GM18870 (cell line): ENCODE measurements around the gene XAGE2.
"Not testable (repeated sequence)": the region's sequence is repeated elsewhere in the genome, so short reads cannot be mapped to it uniquely, and the experiment has no call there.

Experiments
- ATAC-seq: cut with Tn5 transposase; IDR thresholded peaks from one replicate; pipeline ENCODE4 v1.9.1; 2021; ENCODE audit warnings: moderate library complexity; ENCODE audit not compliant: unreplicated experiment

XAGE2 gene

DNA sequence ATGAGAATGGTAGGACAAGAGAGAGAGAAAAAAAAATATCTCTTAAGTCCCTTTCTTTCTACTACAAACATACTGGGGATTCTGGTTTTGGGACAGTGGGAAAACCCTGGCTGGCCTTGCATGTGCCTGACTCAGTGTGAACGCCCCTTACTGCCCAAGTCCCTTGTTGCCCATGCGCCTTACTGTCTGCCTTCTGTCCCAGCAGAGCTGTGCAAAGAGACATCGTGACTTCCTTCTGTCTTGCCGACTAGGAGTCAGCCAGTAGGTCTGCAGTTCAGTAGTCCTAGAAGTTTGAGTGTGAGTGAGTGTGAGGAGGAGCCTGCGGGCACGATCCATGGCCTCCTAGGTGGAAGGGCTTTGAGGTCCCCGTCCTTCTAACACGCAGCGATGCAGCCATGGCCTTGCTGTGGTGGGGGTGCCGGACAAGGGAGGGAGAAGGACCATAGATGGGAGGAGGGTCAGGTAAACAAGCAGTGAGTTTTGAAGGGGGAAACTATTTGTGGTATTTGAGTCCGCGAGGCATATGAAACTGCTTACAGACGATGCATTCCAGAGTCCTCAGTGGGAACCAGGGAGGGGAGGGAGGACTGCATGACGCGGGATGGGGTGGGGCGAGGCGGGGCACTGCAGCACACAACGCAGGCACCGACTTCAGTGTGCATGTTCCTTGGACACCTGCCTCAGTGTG lies at the start of gene XAGE2:
Gene XAGE2, plus strand, starts transcription at position 654 of the 688 bp plus-strand sequence. CDS start 994 bp downstream, outside the sequence.
- ATAC-seq: no peak

GRCh38 chrX:52337410-52337809 lies 31.4 kb upstream of the XAGE2 start:
- no peak for ATAC-seq

DNA sequence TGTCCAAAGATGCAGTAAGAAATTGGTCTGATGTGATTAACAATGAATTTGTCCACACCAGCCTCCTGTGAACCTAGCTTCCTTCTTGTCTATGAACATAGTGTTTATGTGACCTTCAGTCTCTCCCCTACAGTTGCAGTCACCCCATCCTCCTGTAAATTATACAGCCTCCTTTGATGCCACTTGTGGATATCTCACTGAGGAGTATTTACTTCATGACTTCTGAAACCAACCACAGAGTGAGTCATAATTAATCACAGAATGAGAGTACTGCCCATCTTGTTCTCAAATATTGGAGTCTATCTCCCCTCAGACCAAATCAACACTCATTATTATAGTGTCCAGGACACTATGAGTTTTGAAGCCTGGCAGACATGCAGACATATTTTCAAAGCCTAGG lies 27.3 kb upstream of the XAGE2 start:
- ATAC-seq: no peak

DNA sequence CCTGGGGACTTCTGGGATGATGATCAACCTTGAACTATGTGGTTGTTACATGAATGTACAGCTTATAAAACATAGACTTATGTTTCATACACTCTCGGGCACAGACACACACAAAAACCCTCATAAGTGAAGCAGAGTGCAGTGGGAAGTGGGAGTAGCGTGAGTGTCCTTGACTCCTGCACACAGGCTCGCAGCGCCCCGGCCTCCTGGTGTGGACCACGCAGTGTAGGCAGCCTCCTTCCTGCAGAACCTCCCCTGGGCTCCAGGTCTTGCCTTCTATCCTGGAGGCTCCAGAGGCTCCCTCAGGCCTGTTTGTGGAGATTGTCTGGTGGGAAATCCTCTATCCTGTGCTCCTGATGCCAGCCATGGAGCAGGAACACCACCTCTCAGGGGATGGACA lies 25.7 kb upstream of the XAGE2 start:
- not testable (repeated sequence) for ATAC-seq

- ATAC-seq: peak; percentile 69
Measured at GRCh38 chrX:52345402-52345801, 23.4 kb upstream of the XAGE2 start.

DNA sequence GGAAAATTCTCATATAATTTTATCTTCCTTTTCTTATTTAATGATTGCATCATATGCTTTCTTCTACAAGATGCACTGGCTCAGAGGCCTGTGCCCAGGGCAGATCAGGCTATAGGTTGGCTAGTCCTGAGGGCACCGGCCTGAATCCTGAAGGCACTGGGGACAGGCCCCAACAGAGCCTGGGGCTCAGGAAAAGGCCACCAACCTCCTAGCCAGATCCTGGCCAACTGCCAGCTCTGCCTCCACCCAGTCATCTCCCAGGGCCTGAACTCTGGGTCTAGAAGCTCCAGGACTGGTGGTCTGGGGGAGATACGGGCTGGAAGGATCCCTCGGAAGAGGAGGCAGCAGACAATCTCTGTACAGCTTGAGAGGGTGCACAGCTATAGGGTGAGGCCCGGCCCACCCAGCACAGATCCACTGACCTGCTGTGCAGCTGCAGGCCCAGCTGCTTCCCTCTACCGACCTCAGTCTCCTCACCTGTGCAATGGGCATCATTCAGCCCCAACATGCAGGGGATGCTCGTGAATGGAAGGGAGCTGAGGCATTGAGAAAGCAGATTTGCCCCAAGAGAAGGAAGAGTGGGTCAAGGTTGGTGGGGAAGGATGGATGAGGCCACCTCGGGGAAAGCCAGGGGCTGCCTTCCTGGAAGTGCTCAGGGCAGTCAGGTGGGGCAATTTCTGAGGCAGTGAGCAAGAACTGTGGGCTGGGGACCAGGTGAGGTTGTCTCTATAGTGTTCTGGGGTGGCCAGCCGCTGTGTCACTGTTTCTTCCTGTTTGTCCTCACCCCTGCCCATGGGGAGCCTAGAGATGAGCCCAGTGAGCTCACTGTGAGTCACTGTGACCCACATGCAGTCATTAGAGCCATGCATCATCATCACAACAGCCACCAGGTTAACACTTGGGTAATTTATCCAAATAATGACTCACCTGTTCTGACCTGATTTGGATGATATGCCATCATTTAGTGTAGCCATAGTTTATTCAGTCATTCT lies 22.4 kb upstream of the XAGE2 start:
- no peak for ATAC-seq

- ATAC-seq: no peak
Measured at GRCh38 chrX:52349681-52350080, 19.1 kb upstream of the XAGE2 start.

GRCh38 chrX:52352551-52352950 lies 16.3 kb upstream of the XAGE2 start:
- no peak for ATAC-seq

DNA sequence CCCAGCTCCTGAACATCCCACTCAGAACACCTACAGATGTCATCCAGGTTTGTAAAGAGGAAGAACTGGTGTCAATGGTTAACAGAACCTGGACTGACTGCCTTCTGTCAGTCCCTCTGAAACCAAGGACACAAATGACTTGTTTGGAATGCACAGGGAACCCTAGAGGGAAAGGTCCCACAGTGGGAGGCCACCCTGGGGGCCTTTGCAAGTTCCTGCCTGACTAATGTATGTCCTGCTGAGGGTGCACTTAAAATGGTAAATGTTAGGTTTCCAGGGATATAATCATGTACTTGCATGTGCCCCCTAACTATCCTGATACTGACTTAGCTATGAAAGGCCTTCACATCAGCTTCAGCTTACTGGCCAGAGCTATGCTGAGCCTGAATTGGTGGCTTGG lies 15.0 kb upstream of the XAGE2 start:
- no peak for ATAC-seq

GRCh38 chrX:52355108-52355507 lies 13.7 kb upstream of the XAGE2 start:
- no peak for ATAC-seq

DNA sequence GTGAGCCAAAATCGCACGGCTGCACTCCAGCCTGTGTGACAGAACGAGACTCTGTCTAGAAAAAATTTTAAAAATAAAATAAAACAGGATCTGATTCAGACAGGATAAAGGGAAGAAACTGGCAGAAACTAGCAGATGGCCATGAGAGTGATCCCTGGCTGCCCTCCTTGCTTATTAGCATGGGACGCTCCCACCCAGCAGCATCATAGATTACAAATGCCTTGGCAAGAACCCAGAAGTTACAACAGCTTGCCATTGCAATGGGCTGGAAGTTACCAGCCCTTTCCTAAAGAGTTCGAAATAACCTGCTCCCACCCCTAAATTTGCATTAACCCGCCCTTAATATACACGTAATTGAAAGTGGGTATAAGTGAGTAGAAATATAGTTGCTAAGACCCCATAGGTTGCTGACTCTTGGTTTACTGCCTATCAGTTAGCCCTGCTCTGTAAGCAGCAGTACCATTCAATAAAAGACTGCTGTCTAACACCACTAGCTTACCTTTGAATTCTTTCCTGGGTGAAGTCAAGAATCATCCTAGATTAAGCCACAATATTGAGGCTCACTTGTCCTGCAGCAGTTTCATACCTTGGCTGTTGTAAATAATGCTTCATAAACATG lies 9.1 kb upstream of the XAGE2 start:
- no peak for ATAC-seq

GRCh38 chrX:52361941-52362340 lies 6.9 kb upstream of the XAGE2 start:
- ATAC-seq: no peak

- ATAC-seq: no peak
Measured at GRCh38 chrX:52363247-52363883, 5.5 kb upstream of the XAGE2 start.

DNA sequence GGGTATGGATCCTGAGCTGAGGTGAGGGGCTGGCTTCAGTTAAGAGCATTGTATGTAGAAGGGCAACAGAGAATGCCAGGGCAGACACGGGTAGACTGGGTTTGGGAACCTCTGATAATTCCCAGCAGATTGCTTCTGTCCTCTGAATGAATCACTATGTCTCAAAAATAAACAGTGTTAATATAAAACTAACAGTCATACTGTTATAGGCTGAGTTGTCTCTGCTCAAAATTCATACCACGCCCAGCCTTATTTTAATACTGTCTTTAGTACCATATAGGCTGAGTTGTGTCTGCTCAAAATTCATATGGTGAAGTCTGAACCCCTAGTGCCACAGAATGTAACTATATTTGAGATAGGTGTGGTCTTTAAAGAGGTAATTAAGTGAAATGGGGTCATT lies 10.0 kb downstream of the XAGE2 start:
- ATAC-seq: no peak

DNA sequence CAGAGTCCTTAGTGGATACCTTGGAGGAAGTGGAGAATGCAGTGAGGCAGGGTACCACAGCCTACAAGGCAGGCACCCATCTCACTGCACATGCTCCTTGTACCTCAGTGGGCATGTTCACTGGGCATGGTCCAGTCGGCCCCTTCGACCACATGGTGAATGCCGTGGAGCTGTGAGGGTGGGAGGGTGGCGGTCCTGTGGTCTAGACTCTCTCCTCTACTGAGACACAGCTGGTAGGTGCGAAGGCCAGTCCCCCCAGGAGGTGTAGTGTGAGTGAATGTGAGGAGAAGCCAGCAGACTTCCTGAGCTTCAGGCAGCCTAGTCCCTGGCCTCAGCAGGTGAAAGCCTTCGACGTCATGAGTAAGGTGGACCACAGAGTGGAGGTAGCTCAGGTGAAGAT lies 12.2 kb downstream of the XAGE2 start:
- ATAC-seq: no peak

DNA sequence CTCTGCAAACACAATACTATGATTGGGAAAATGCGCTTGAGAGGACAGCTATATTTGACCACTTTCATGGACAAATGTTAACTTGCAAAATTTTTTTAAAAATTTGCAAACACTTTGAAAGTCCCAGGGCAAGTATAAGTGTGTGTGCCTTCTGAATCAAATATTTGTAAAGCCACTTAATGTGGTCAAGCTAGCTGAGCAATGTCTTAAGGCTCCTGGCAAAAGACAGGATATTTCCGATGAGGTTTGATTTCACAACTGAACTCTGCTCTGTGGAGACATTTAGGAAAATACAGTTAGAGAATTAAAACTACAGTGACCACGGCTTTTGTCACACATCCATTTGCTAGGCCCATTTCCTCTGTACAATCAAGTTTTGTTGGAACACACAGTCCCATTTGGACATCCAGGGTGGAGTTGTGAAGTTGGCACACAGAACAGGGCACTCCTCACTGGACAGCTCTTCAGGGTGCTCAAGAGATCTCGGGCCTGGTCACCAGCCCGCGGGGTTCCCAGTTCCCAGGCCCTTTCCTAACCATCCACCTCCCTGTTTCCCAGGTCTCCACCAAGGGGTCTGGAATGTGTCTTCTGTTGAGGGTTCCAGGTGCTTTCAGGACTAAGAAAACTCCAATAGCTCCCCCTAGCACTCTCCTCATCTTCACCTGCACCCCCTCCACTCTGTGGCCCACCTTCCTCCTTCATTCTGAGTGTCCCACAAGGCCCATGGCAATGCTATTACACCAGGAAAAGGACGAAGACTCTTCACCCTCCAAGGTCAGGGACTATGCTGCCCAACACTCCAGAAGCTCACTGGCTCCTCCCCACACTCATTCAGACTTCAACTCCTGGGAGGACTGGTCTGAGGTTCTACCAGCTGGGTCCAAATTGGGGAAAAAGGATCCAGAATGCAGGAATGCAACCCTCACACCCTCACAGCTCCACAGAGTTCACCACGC lies 41.9 kb downstream of the XAGE2 start:
- no peak for ATAC-seq

DNA sequence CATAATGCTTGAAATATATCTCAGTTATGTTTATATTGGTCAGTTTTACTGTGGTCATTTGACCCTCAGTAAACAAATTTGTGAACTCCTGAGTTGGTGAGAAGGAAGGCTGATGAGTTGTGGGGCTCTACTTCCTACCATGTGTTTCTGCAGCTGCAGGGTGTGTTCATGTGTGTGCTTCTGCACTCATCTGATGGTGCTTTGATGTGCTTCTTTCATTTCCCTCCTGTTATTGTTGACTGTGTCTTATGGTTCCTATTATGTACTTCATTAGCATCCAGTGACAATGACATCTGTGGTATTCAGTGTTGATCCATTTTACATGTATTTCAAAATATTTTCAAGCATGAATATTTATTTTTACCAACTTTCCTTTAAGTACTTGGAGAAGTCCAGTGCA lies 46.5 kb downstream of the XAGE2 start:
- ATAC-seq: no peak

DNA sequence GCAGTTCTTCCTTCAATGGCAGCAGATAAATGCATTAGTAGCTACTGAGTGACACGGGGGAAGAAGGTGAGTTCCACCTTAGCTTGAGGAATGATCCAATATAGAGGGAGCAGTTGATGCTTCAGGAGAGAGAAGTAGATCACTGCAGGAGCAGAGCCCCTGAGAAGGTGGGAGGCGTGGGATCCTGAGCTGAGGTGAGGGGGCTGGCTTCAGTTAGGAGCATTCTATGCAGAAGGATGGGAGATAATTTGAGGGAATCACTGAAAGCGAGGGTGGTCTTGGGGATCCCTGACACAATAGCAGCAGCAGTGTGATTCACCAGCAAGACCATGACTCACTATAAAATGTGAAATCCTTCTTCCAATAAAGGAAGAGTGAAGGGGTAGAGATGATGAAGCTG lies 48.0 kb downstream of the XAGE2 start:
- ATAC-seq: no peak

DNA sequence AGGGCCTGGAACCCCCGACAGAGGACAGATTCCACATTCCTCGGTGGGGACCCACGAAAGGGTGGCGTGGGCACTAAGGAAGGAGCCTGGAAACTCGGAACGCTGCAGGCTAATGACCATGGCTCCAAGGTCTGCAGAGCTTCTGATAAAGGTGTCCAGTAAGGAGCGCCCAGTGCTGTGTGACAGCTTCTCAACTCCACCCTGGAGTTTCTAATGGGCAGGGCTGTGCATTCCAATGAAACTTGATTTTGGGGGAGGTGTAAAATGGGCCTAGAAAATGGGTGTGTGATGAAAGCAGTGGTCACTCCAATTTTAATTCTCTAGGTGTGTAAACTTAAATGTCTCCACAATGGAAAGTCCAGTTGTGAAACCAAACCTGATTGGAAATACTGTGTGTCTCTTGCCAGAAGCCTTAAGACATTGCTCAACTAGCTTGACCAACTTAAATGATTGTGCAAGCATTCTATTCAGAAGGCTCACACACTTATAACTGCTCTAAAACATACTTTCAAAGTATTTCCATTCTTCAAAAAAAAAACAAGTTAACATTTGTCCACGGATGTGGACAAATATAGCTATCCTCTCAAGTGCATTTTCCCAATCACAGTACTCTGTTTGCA lies 52.1 kb downstream of the XAGE2 start:
- no peak for ATAC-seq

DNA sequence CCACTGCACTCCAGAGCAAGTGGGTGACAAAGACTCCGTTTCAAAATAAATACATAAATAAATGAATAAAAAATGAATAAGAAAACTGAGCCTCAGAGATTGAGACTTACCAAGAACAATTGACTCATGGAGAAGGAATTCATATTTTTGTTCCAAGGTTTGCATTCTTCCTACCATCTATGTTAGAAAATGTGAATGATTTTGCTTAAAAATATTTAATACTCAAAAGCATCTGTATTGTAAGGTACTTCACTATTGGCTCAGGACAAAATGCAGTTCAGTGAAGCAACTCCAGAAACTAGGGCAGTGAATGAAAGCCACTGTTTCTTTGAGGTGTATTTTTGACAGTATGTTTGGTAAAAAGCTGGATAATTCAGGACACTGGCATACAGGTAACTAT lies 54.1 kb downstream of the XAGE2 start:
- no peak for ATAC-seq
